Kasumi-1 (cell line): Measurements from ENCODE around the gene NOTO.
A peak's percentile ranks its signal among the peaks of the same experiment; 100 is the strongest.

ENCODE experiments used
- DNase-seq, 2 experiments: peaks; one replicate each; lab custom pipeline; 2025; lab: John Stamatoyannopoulos, UW

NOTO gene

GRCh38 chr2:73233932-73234832, 31.8 kb downstream of the NOTO start, which contains the start of gene CCT7:
TSS of gene CCT7 (plus strand) at chr2:73234308. CDS start at chr2:73234379, 71 bp downstream.
- DNase-seq, result peak; percentile 91 to 93

- no peak for DNase-seq
These were observed 33.1 kb downstream of the NOTO start for GRCh38 chr2:73235315-73236028.

DNA sequence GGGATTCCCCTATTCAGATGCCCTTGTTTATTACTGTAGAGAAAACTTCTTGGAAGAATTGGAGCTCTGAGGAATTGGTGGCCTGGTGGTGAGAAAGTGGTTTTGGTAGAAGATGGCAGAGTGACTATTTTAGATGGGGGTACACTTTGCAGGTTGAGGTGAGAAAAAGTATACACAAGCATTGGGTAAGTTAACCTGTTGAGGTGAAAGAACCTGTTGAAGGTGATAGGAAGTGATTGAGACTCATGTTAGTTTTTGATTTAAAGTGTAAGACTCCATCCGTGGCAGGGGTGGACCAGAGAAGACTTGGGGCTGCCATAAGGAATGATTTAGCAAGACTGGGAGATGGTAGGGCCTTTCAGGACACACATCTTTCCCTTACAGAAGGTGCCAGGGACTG, 34.8 kb downstream of the NOTO start:
- DNase-seq, result no peak

DNA sequence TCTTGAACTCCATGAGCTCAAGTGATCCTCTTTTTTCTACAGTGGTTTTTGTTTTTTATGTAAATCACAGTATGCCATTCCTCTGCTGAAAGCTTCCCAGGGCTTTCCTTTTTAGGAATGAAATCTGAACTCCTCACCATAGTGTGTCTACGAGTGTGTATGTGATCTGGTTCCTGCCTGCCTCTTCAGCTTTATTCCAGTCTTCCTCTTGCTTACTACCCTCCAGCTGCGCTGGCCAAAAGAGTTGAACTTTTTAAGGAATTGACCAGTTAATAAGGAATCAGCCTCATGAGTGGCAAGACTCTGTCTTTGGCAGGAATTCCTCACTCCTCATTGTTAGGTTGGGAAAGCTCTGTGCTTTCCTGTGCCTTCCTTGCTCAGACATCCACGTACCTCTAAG, 35.8 kb downstream of the NOTO start:
- no peak for DNase-seq

- no peak for DNase-seq
These were observed 36.6 kb downstream of the NOTO start for GRCh38 chr2:73238976-73239375.

- DNase-seq, result no peak
These were observed 37.4 kb downstream of the NOTO start for GRCh38 chr2:73239776-73240175.

- DNase-seq, result no peak
These were observed 41.7 kb downstream of the NOTO start for GRCh38 chr2:73243884-73244570.

- no peak for DNase-seq
These were observed 42.2 kb downstream of the NOTO start for GRCh38 chr2:73244580-73244979.

DNA sequence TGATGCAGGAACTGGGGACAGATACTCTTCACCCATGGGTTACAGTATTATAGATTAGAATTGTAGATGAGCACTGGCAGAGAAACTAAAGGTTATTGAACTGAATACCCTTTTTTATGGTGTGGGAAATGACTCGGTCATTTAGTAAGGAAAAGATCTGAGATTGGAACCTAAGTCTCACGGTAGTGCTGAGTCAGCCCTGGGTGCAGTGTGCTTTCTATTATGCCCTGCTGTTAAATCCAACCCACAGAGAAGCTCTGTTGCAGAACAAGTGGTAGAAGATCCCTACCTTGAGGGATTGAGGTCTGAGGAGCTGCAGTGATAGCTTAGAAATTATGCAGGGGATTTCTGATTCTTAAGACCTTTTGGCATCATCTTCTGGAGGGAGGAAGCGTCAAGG, 44.5 kb downstream of the NOTO start:
- DNase-seq, result no peak

GRCh38 chr2:73249636-73250035, 47.3 kb downstream of the NOTO start:
- no peak for DNase-seq

GRCh38 chr2:73250872-73251846, 48.8 kb downstream of the NOTO start:
- no peak for DNase-seq

- DNase-seq, result no peak
These were observed 50.1 kb downstream of the NOTO start for GRCh38 chr2:73252238-73253027.

DNA sequence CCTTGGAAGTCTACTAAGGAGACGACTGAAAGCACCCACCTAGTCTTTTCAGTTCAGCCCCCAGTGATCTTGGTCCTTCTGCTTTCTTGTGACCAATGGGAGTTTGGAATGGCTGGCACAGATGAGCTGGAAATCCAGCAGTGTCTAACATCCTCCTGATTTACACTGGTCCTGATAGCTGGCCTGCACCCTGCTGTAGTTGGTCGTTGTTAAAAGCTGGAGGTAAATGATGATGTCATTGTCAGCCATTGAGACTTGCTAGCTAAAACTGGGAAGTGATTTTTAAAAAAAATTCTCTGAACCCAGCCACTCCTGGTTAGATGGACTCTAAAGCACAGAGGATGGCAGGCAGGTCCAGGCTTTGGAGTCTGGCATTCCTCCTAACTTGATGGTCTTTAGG, 51.0 kb downstream of the NOTO start:
- no peak for DNase-seq

DNA sequence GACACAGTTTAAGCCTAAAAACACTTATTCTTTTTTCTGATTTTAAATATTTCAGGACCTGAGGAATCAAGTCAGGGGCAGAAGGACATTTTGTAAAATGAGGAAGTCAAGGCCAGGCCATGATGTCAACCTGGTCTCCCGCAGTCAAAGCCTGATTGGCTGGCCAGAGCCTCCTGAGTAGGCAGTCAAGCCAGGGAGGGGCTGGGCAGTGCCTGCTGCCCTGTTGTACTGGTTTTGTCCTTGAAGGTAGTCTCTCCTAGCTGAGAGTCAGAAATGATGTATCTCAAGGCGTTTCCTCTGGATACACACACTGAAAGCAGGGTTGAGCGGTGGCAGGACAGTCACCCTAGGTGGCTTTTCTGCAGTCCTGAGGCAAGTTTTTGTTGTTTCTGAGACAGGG, 51.5 kb downstream of the NOTO start:
- peak; percentile 20 to 37 for DNase-seq

GRCh38 chr2:73254343-73255006, 52.1 kb downstream of the NOTO start:
- no peak for DNase-seq

GRCh38 chr2:73255007-73255644, 52.8 kb downstream of the NOTO start:
- no peak for DNase-seq

- no peak for DNase-seq
These were observed 53.7 kb downstream of the NOTO start for GRCh38 chr2:73255907-73256617.

DNA sequence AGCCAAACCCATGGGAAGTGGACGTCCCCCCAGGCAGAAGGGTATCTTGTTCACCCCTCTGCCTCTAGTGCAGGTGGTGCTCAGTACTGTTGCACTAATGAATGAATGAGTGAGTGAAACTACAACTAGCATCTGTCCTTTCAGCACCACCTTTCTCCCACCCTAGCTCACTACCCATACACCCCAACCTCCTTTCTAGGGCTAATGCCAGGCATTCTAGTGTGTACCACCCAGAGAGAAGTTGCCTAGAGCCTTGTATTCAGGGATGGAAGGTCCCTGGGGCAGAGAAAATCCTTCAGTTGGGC, 54.2 kb downstream of the NOTO start:
- no peak for DNase-seq

GRCh38 chr2:73257021-73257420, 54.6 kb downstream of the NOTO start:
- DNase-seq, result no peak
